ENCODE results near the gene KRT15. TPM values are rescaled to one million over a fixed set of nuclear protein-coding genes. Genes with fewer than 3 reads are reported as not detected.

KRT15 gene
- total and polyA plus RNA-seq, 7 donors = 5.4 to 10.3 (median 9.2) TPM; not detected in 4

GRCh38 chr17:41505809-41506767, 12.6 kb downstream of the KRT15 start:
- intact Hi-C loops (cut with DNase I) = no loop called here
- no peaks in the 10 kb centered on the region for H3K36me3 ChIP-seq
- no peak overlapping the region for H3K27ac ChIP-seq
- DNase-seq = no peak
- H3K9me3 ChIP-seq = no peaks in the 10 kb centered on the region
- H3K4me1 ChIP-seq = peaks cover 0 to 16% (median 6%) of the 10 kb centered on the region in 4 donors
- H3K4me3 ChIP-seq = no peak overlapping the region
- H3K27me3 ChIP-seq = no peaks in the 10 kb centered on the region
- WGBS, 2 donors = 69 to 77% methylated on average over 14 of the region's 14 CpGs
- no peak for TF ChIP-seq POLR2A (IDR thresholded peaks at IDR 0.05)
- TF ChIP-seq POLR2AphosphoS5 (IDR thresholded peaks at IDR 0.05) = no peak
- TF ChIP-seq EP300 (IDR thresholded peaks at IDR 0.05) = no peak
- no peak for TF ChIP-seq CTCF (IDR thresholded peaks at IDR 0.05)

DNA sequence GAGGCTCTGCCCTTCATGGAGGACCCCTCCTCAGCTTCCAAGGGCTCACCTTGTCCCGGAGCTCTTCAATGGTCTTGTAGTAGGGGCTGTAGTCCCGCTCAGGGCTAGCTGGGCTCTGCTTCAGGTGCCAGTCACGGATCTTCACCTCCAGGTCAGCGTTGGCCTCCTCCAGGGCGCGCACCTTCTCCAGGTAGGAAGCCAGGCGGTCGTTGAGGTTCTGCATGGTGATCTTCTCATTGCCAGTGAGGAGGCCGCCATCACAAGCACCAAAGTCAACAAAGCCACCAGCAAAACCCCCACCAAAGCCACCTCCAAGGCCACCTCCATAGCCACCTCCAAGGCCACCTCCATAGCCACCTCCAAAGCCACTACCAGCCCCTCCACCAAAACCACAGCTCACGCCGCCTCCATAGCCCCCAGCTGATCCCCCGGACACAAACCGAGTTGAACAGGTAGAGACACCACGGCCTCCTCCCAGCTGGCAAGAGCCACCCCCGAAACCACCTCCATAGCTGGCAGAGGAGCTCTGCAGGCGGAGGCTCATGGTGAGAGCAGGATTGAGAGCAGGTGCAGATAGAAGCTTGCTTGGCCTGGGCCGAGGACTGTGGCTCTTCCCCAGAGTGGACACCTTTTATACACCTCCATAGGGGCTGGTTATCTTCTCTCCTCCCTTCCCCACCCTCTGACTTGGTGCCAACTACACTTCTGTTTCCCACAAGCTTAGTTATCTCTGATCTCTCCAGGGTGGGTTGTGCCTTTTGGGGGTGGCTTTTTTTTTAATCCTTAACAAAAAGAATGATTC, 13.5 kb downstream of the KRT15 start, which contains the start of gene KRT13:
Gene KRT13, minus strand, starts transcription at position 606 of the 802 bp plus-strand sequence. Its CDS starts 62 bp downstream, at position 544.
- WGBS, 2 donors = 86 to 89% methylated on average over 17 of the region's 17 CpGs
- peaks cover 0 to 16% (median 6%) of the 10 kb centered on the region in 4 donors for H3K4me1 ChIP-seq
- no peak within 1 kb of the TSS for H3K27ac ChIP-seq
- H3K36me3 ChIP-seq = no peaks in the 10 kb centered on the region
- H3K9me3 ChIP-seq = no peaks in the 10 kb centered on the region
- DNase-seq = no peak
- TF ChIP-seq CTCF (IDR thresholded peaks at IDR 0.05) (no peak), POLR2AphosphoS5 (IDR thresholded peaks at IDR 0.05) (no peak), EP300 (IDR thresholded peaks at IDR 0.05) (no peak), POLR2A (IDR thresholded peaks at IDR 0.05) (no peak)
- intact Hi-C loops (cut with DNase I) = no loop called here
- H3K27me3 ChIP-seq = no peaks in the 10 kb centered on the region
- H3K4me3 ChIP-seq = no peak within 1 kb of the TSS

GRCh38 chr17:41504246-41504977, 14.3 kb downstream of the KRT15 start:
- Histone ChIP-seq H3K27me3 (no peaks in the 10 kb centered on the region), H3K9me3 (no peaks in the 10 kb centered on the region), H3K4me1 (peaks cover 0 to 16% (median 6%) of the 10 kb centered on the region in 4 donors), H3K36me3 (no peaks in the 10 kb centered on the region), H3K4me3 (no peak overlapping the region), H3K27ac (no peak overlapping the region)
- intact Hi-C loops (cut with DNase I) = no loop called here
- 62 to 67% methylated on average over 8 of the region's 8 CpGs for WGBS, 2 donors
- no peak for DNase-seq
- TF ChIP-seq CTCF (IDR thresholded peaks at IDR 0.05) (no peak), POLR2A (IDR thresholded peaks at IDR 0.05) (no peak)

GRCh38 chr17:41503202-41503601, 15.5 kb downstream of the KRT15 start:
- intact Hi-C loops (cut with DNase I) = no loop called here
- Histone ChIP-seq H3K4me1 (peaks cover 0 to 16% (median 6%) of the 10 kb centered on the region in 4 donors), H3K9me3 (no peaks in the 10 kb centered on the region), H3K4me3 (no peak overlapping the region), H3K27me3 (no peaks in the 10 kb centered on the region), H3K27ac (no peak overlapping the region), H3K36me3 (no peaks in the 10 kb centered on the region)
- no peak for DNase-seq
- 92 to 95% methylated on average over 9 of the region's 9 CpGs for WGBS, 2 donors
- TF ChIP-seq EP300 (IDR thresholded peaks at IDR 0.05) (no peak), POLR2AphosphoS5 (IDR thresholded peaks at IDR 0.05) (no peak), CTCF (IDR thresholded peaks at IDR 0.05) (no peak), POLR2A (IDR thresholded peaks at IDR 0.05) (no peak)
